ENCODE measurements around the gene SSTR4.

The SSTR4 gene

GRCh38 chr20:23027721-23028120 lies 7.4 kb upstream of the SSTR4 start:
- Histone ChIP-seq H3K4me3 (IDR thresholded peaks at IDR 0.05; ENCODE audit: insufficient read depth, low read depth, low read length) (no peak overlapping the region), H3K79me2 (ENCODE audit: insufficient read depth, low read depth) (no peaks in the 10 kb centered on the region), H2AFZ (ENCODE audit: low read depth) (no peak overlapping the region), H3K27me3 (ENCODE audit: insufficient read depth, low read depth) (no peaks in the 10 kb centered on the region), H3K9ac (no peak overlapping the region), H3K4me2 (no peak overlapping the region), H3K36me3 (ENCODE audit: insufficient read depth) (no peaks in the 10 kb centered on the region), H4K20me1 (ENCODE audit: insufficient read depth) (no peaks in the 10 kb centered on the region), H3K4me1 (ENCODE audit: low read depth, poor library complexity, severe bottlenecking) (no peaks in the 10 kb centered on the region), H3K27ac (no peak overlapping the region)
- no peak for TF ChIP-seq CTCF (conservative IDR thresholded peaks at IDR 0.05; ENCODE audit: low read depth, low read length)

- H4K20me1 ChIP-seq (ENCODE audit: insufficient read depth): no peaks in the 10 kb centered on the region
- no peaks in the 10 kb centered on the region for H3K27me3 ChIP-seq (ENCODE audit: insufficient read depth, low read depth)
- H3K4me1 ChIP-seq (ENCODE audit: low read depth, poor library complexity, severe bottlenecking): no peaks in the 10 kb centered on the region
- no peak overlapping the region for H2AFZ ChIP-seq (ENCODE audit: low read depth)
- no peak for TF ChIP-seq CTCF (conservative IDR thresholded peaks at IDR 0.05; ENCODE audit: low read depth, low read length)
- H3K27ac ChIP-seq: no peak overlapping the region
- H3K79me2 ChIP-seq (ENCODE audit: insufficient read depth, low read depth): no peaks in the 10 kb centered on the region
- H3K36me3 ChIP-seq (ENCODE audit: insufficient read depth): no peaks in the 10 kb centered on the region
- no peak overlapping the region for H3K4me3 ChIP-seq (IDR thresholded peaks at IDR 0.05; ENCODE audit: insufficient read depth, low read depth, low read length)
- H3K9ac ChIP-seq: no peak overlapping the region
- H3K4me2 ChIP-seq: no peak overlapping the region
Measured at GRCh38 chr20:23028392-23028791, 6.7 kb upstream of the SSTR4 start.

- Histone ChIP-seq H3K4me3 (IDR thresholded peaks at IDR 0.05; ENCODE audit: insufficient read depth, low read depth, low read length) (no peak overlapping the region), H3K9ac (no peak overlapping the region), H3K27ac (no peak overlapping the region), H3K36me3 (ENCODE audit: insufficient read depth) (no peaks in the 10 kb centered on the region), H3K79me2 (ENCODE audit: insufficient read depth, low read depth) (no peaks in the 10 kb centered on the region), H3K4me2 (no peak overlapping the region), H3K27me3 (ENCODE audit: insufficient read depth, low read depth) (no peaks in the 10 kb centered on the region), H3K4me1 (ENCODE audit: low read depth, poor library complexity, severe bottlenecking) (no peaks in the 10 kb centered on the region), H4K20me1 (ENCODE audit: insufficient read depth) (no peaks in the 10 kb centered on the region), H2AFZ (ENCODE audit: low read depth) (no peak overlapping the region)
- no peak for TF ChIP-seq CTCF (conservative IDR thresholded peaks at IDR 0.05; ENCODE audit: low read depth, low read length)
Measured at GRCh38 chr20:23029324-23029723, 5.8 kb upstream of the SSTR4 start.

- no peak overlapping the region for H2AFZ ChIP-seq (ENCODE audit: low read depth)
- H3K27me3 ChIP-seq (ENCODE audit: insufficient read depth, low read depth): no peaks in the 10 kb centered on the region
- H3K4me2 ChIP-seq: no peak overlapping the region
- no peak overlapping the region for H3K4me3 ChIP-seq (IDR thresholded peaks at IDR 0.05; ENCODE audit: insufficient read depth, low read depth, low read length)
- H3K27ac ChIP-seq: no peak overlapping the region
- no peak overlapping the region for H3K9ac ChIP-seq
- no peaks in the 10 kb centered on the region for H3K79me2 ChIP-seq (ENCODE audit: insufficient read depth, low read depth)
- H3K36me3 ChIP-seq (ENCODE audit: insufficient read depth): no peaks in the 10 kb centered on the region
- TF ChIP-seq CTCF (conservative IDR thresholded peaks at IDR 0.05; ENCODE audit: low read depth, low read length): no peak
- no peaks in the 10 kb centered on the region for H3K4me1 ChIP-seq (ENCODE audit: low read depth, poor library complexity, severe bottlenecking)
- H4K20me1 ChIP-seq (ENCODE audit: insufficient read depth): no peaks in the 10 kb centered on the region
Measured at GRCh38 chr20:23031346-23031745, 3.8 kb upstream of the SSTR4 start.
